Measurements from ENCODE around the gene MLANA. TPM values are rescaled to one million over a fixed set of nuclear protein-coding genes. Genes with fewer than 3 reads are reported as not detected.

MLANA gene
- total and polyA plus RNA-seq, 5 donors = not detected

DNA sequence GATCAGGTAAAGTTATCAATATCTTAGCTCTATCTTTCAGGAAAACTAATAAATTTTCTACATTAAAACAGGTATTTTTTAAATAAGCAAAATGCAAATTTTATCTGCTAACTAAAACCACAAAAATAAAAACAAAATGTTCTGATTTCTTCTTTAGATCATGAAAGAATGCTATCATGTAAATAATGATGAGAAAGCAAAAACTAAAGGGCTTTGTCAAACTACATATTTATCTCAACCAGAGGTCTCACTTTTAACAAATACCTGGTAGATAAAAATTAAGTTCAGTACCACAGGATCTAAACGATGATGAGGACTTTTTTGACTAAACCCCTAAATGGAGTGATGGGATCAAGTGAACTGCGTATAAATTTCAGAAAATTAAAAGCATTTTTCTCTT lies 50.5 kb downstream of the MLANA start:
- H3K9me3 ChIP-seq (ENCODE audit: control insufficient read depth, low read length) = no peaks in the 10 kb centered on the region
- WGBS = 96% methylated on average over 2 of the region's 2 CpGs
- H3K27ac ChIP-seq (ENCODE audit: low read length) = no peak overlapping the region
- H3K4me1 ChIP-seq (ENCODE audit: control insufficient read depth, insufficient read depth, low read length) = no peaks in the 10 kb centered on the region
- intact Hi-C loops (cut with DNase I) = no loop called here
- no peaks in the 10 kb centered on the region for H3K27me3 ChIP-seq (ENCODE audit: control insufficient read depth, insufficient read depth)
- ATAC-seq = no peak
- H3K4me3 ChIP-seq (ENCODE audit: low read length) = no peak overlapping the region
- DNase-seq = no peak

DNA sequence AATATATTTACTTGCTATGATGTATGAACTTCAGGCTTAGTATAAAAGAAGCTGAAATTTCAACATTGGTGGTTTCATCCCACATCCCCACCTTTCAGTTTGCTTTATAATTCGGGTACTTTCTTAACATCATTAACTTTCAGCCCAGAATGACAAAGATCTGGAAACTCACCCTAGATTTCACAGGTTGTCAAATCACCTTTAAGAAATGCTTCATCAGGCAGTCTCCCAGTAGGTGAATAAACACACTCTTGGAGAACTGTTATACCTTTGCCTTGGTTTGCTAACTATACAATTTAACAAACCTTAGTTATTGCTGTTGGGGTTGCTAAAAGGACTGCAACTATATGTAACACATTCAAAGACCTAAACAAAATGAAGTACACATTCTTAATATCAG lies 54.4 kb downstream of the MLANA start:
- 90% methylated on average over 1 of the region's 1 CpG for WGBS
- no peak for DNase-seq
- intact Hi-C loops (cut with DNase I) = no loop called here
- Histone ChIP-seq H3K27ac (ENCODE audit: low read length) (no peak overlapping the region), H3K4me1 (ENCODE audit: control insufficient read depth, insufficient read depth, low read length) (no peaks in the 10 kb centered on the region), H3K9me3 (ENCODE audit: control insufficient read depth, low read length) (no peaks in the 10 kb centered on the region), H3K4me3 (ENCODE audit: low read length) (no peak overlapping the region), H3K27me3 (ENCODE audit: control insufficient read depth, insufficient read depth) (no peaks in the 10 kb centered on the region)
- no peak for ATAC-seq

DNA sequence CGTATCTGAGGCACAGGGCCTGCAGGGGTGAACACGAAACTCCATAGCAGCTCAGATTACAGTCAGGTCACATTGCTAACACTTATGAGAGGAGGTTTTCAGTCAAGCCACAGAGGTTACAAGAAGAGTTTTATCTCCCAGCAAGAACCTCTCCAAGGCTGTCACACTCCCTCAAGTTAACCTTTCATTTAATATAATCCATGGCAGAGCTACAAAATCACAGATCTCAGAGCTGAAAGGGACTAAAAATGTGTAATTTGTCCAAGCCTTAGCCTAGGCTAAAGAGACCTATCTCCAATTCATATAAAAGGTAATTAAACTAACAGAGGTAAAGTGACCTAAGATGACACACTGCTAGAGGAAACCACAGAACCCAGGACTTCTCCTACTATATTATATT lies 57.2 kb downstream of the MLANA start:
- H3K4me3 ChIP-seq (ENCODE audit: low read length) = no peak overlapping the region
- no peaks in the 10 kb centered on the region for H3K27me3 ChIP-seq (ENCODE audit: control insufficient read depth, insufficient read depth)
- DNase-seq (no peak), ATAC-seq (peak; percentile 45 to 49)
- intact Hi-C loops (cut with DNase I) = no loop called here
- WGBS = 35% methylated on average over 2 of the region's 2 CpGs
- no peaks in the 10 kb centered on the region for H3K9me3 ChIP-seq (ENCODE audit: control insufficient read depth, low read length)
- H3K27ac ChIP-seq (ENCODE audit: low read length) = no peak overlapping the region
- H3K4me1 ChIP-seq (ENCODE audit: control insufficient read depth, insufficient read depth, low read length) = no peaks in the 10 kb centered on the region

DNA sequence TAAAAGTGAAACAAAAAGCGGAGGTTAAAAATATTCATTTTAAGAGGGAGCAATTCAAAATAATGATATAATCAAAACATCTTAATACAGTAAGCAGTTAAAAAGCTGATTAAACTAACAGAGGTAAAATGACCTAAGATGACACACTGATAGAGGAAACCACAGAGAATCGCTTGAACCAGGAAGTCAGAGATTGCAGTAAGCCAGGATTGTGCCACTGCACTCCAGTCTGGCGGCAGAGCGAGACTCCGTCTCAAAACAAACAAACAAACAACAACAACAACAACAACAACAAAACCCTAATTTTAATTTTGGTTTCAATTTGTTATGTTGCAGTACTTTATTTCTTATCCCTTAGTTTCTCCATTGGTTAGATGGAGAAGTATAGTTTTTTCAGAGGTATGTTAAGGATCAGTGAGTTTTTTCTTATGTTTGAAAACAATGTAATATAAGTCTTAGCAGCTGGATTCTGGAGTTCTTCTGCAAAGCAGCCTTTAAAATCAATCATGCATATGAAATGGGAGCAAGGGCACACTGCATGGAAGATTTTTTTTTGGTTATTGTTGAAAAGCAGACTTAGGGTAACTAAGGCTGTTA lies 58.5 kb downstream of the MLANA start:
- WGBS = 24% methylated on average over 5 of the region's 5 CpGs
- H3K9me3 ChIP-seq (ENCODE audit: control insufficient read depth, low read length) = no peaks in the 10 kb centered on the region
- no peaks in the 10 kb centered on the region for H3K27me3 ChIP-seq (ENCODE audit: control insufficient read depth, insufficient read depth)
- H3K4me3 ChIP-seq (ENCODE audit: low read length) = peak overlapping the region; percentile 45
- ATAC-seq = no peak
- H3K4me1 ChIP-seq (ENCODE audit: control insufficient read depth, insufficient read depth, low read length) = no peaks in the 10 kb centered on the region
- no peak overlapping the region for H3K27ac ChIP-seq (ENCODE audit: low read length)
- intact Hi-C loops (cut with DNase I) = no loop called here
- DNase-seq = no peak

DNA sequence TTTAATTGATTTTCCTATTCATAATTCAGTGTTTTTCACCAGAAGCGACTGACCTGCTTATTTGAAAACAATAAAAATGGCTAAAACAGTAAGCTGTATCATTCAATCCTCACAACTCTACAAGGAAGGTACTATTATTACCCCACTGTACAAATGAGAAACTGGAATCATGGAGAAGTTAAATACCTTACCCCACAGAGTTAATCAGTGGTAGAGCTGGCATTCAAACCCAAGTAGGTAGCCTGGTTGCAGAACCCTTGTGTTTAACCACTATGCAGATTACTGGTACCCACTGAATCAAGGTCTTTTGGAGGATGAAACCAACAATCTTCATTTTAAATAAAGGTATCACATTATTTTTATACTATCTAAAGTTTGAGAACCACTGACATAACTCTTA lies 59.6 kb downstream of the MLANA start:
- Histone ChIP-seq H3K4me1 (ENCODE audit: control insufficient read depth, insufficient read depth, low read length) (no peaks in the 10 kb centered on the region), H3K27me3 (ENCODE audit: control insufficient read depth, insufficient read depth) (no peaks in the 10 kb centered on the region), H3K4me3 (ENCODE audit: low read length) (no peak overlapping the region), H3K27ac (ENCODE audit: low read length) (no peak overlapping the region), H3K9me3 (ENCODE audit: control insufficient read depth, low read length) (no peaks in the 10 kb centered on the region)
- ATAC-seq (no peak), DNase-seq (no peak)
- 97% methylated on average over 1 of the region's 1 CpG for WGBS
- intact Hi-C loops (cut with DNase I) = no loop called here

DNA sequence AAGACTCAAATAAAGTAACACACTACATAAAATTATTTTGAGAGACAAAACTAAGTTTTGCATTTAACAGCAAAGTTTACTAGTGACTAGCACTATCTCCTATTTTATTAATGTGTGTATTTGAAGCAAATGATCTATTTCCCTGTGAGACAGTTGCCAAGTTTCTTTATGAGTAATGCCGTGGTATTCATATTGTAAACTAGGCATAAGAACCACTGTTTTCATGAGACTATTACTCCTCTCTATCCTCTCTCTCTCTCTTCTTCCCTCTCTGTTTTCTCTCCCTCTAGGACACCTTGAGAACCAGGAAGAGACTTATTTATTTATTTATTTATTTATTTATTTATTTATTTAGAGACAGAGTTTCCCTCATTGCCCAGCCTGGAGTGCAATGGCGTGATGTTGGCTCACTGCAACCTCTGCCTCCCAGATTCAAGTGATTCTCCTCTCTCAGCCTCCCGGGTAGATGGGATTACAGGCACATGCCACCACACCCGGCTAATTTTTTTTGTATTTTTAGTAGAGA lies 61.1 kb downstream of the MLANA start:
- H3K27ac ChIP-seq (ENCODE audit: low read length) = no peak overlapping the region
- no peaks in the 10 kb centered on the region for H3K9me3 ChIP-seq (ENCODE audit: control insufficient read depth, low read length)
- 92% methylated on average over 4 of the region's 4 CpGs for WGBS
- ATAC-seq (no peak), DNase-seq (no peak)
- no peak overlapping the region for H3K4me3 ChIP-seq (ENCODE audit: low read length)
- intact Hi-C loops (cut with DNase I) = no loop called here
- H3K27me3 ChIP-seq (ENCODE audit: control insufficient read depth, insufficient read depth) = no peaks in the 10 kb centered on the region
- H3K4me1 ChIP-seq (ENCODE audit: control insufficient read depth, insufficient read depth, low read length) = no peaks in the 10 kb centered on the region

DNA sequence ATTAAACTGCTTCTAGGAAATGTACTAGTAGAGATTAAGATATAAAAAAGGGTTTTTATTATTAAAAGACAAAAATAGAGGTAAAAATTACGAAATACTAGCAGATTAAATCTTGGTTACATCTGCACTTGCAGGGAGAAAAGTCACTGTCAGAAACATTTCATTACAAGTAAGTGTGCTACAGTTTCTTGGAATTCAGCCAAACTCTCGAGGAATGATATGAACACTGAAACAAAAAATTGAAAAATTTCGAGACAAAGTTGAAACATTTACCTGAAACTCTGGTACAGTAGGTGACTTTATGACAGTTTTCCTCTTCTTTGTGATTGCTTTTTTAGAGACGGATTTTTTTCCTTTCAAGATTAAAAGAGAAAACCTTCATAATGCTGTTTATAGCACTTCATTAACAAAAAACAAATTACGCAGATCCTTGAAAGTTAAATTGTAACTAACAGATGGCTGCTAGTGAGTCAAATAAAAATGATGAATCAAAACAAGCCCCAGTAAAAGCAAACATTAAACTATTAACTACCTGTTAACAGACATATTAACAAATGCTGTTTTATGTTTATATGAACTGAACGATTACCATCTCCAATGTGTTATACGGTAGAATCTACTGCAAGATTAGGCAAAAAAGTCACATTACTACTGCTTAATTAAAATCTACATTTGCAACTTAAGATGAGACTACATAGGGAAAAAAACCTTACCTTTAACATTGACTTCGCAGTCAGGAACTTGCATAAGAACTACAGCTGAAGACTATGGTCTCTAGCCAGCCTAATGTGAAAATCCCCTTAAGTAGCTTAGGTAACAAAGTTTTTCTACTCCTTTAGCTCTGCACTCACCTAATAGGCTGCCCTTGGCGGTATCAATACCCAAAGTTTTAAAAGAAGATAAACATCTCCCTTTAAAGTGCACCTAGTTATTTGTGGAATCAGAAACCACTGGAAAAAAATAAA lies 63.3 kb downstream of the MLANA start:
- Histone ChIP-seq H3K27me3 (ENCODE audit: control insufficient read depth, insufficient read depth) (no peaks in the 10 kb centered on the region), H3K4me1 (ENCODE audit: control insufficient read depth, insufficient read depth, low read length) (no peaks in the 10 kb centered on the region), H3K4me3 (ENCODE audit: low read length) (no peak overlapping the region), H3K27ac (ENCODE audit: low read length) (no peak overlapping the region), H3K9me3 (ENCODE audit: control insufficient read depth, low read length) (no peaks in the 10 kb centered on the region)
- no peak for ATAC-seq
- WGBS = 74% methylated on average over 9 of the region's 9 CpGs
- intact Hi-C loops (cut with DNase I) = no loop called here
- no peak for DNase-seq

DNA sequence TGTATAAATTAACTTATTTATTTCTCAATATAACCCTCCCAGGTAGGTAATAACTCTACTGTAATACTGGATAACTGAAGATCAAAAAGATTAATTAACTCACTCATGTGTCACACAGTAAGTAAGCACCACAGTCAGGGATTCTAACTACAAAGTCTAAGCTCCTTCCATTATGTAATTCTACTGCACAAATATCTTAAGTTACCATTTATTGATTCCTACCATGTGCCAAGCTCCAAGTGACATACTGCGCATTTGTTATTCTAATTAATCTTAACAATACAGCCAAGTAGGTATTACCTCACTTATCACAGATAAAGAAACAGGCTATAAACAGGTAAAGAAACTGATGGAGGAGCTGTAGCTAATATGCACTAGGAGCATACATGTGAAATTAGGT lies 66.5 kb downstream of the MLANA start:
- ATAC-seq = no peak
- WGBS = 99% methylated on average over 1 of the region's 1 CpG

DNA sequence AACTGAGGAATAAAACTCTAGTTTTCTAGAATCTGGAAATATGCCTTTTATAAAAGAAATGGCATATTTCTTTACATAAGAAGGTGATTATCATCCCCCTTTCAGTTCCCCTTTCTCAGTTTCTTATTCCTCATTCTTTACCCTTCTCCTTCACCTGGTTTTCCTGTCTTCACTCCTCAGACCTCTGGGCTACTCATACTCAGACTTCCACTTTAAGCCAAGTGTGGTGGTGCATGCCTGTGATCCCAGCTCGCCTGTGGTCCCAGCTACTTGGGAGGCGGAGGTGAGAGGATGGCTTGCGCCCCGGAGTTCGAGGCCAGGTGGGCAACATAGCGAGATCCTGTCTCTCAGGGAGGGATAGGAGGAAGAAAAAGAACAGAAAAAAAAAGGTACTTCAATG lies 67.6 kb downstream of the MLANA start:
- ATAC-seq (no peak), DNase-seq (peak in 1 of 3 donors; percentile 30)
- intact Hi-C loops (cut with DNase I) = no loop called here
- Histone ChIP-seq H3K9me3 (ENCODE audit: control insufficient read depth, low read length) (no peaks in the 10 kb centered on the region), H3K4me3 (ENCODE audit: low read length) (no peak overlapping the region), H3K27me3 (ENCODE audit: control insufficient read depth, insufficient read depth) (no peaks in the 10 kb centered on the region), H3K27ac (ENCODE audit: low read length) (no peak overlapping the region), H3K4me1 (ENCODE audit: control insufficient read depth, insufficient read depth, low read length) (no peaks in the 10 kb centered on the region)
- 96% methylated on average over 6 of the region's 6 CpGs for WGBS

More for the DNA sequence above, 66.5 kb downstream of the MLANA start:
- Histone ChIP-seq H3K4me3 (ENCODE audit: low read length) (no peak overlapping the region), H3K27me3 (ENCODE audit: control insufficient read depth, insufficient read depth) (no peaks in the 10 kb centered on the region), H3K4me1 (ENCODE audit: control insufficient read depth, insufficient read depth, low read length) (no peaks in the 10 kb centered on the region), H3K27ac (ENCODE audit: low read length) (no peak overlapping the region), H3K9me3 (ENCODE audit: control insufficient read depth, low read length) (no peaks in the 10 kb centered on the region)
- no peak for DNase-seq
- intact Hi-C loops (cut with DNase I) = no loop called here
